Endometrial microvascular endothelial cells (primary cell): ENCODE measurements around the gene SRBD1. TPM values are rescaled to one million over a fixed set of nuclear protein-coding genes. Genes with fewer than 3 reads are reported as not detected.
"Not testable (repeated sequence)": the region's sequence is repeated elsewhere in the genome, so short reads cannot be mapped to it uniquely, and the experiment has no call there.

Source experiments
- in situ Hi-C: cut with HindIII; loops from 2 replicates; pipeline ENCODE4 v1.10.0; 2017; ENCODE audit warnings: low sequenced_read_pairs, low pct_unique_long_range_greater_than_20kb; ENCODE audit errors: inconsistent ontology term
- total RNA-seq: library from RNA; depleted of rRNA; stranded (reverse); fragments of >200 nt; gene quantifications from one replicate; pipeline ENCODE4 v1.2.3, GENCODE V29; 2015; ENCODE audit errors: inconsistent ontology term

SRBD1 gene
- total RNA-seq, 1 donor from 2014 or later: 14.8 TPM

DNA sequence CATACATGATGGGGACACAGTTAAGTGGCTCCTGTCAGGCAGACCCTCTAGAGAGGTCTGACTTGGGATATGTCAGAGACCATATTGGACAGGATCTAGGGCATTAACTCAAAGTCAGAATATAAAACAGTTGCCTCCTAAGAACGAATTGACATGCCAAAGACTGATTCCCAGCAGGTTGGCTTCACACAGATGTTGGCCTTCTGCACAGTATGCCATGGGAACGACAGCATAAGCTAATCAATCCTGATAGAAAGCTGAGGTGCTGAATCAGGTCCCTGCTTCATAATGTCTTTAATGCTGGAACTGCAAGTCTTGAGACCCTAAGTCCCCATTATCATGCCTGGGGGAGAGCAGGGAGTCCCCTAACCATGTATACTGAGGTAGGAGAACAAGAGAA, 165.1 kb downstream of the SRBD1 start:
- in situ Hi-C loops: no loop called here

DNA sequence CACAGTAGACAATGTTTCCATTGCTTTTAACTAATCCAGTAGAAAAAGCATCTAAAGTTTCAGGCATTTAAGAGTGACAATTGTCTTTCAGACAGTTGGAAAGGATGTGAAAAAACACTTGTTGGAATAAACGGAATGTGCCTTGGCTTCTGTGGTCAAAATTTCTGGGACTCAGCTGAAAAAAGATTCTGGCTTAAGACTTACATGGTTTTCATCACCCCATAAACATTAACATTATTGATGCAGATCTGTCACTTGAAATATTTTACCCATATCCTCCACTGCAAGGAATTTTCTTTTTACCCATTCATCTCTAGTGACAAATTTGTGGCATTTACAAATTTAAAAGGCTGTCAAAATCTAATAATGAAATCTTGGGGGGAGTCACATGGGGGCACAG, 166.0 kb downstream of the SRBD1 start:
- in situ Hi-C loops: no loop called here

DNA sequence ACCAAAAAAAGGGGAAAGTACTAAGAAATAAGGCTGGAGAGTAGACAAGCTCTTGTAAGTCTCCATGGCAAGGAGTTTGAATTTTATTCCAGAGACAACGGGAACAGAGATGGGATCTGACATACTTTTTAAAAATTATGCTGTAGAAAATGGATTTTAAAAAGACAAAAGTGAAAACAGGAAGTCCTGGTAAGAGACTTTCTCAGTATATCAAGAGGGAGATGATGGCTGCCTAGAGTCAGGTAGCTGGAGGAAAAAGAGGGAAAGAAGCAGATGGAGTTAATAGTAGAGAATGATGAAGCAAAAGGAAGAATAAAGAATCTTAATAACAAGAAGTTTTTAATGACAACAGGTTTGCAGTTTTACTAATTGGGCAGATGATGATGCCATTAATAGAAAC, 168.1 kb downstream of the SRBD1 start:
- in situ Hi-C loops: no loop called here

DNA sequence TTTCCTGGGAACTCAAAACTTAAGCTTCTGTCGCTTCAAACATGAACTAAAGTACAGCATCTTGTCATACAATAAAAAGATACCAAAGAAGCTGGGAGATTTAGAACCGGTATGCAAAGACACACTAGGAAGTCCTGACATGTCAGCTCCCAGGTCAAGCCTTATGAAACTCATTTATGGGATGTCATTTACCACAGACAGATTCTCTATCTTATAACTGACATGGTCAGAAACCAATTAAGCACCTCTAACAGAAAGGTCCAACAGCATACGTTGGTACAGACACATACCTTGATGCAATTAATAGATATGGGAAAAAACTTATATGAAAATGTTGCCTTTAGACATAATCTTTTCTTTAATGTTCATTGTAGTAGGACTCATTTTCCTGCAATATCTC, 169.0 kb downstream of the SRBD1 start:
- in situ Hi-C loops: no loop called here

DNA sequence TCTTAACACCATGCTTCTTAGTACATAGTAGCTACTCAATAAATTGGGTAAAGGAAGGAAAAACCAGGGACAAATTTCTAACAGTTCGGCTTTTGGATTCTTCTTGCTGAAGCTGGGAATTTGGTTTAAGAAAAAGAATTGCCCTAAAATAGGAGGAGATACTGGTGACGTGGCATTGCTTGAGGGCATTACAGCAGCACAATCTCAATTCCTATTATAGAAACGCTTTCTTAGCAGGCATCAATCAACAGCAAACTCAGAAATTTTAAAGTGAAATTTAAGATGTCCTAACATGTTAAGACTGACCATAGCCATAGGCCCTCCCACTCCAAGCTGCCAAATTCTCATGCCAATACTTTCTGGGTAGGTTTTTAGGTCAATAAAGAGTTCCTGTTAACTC, 169.5 kb downstream of the SRBD1 start:
- in situ Hi-C loops: no loop called here

DNA sequence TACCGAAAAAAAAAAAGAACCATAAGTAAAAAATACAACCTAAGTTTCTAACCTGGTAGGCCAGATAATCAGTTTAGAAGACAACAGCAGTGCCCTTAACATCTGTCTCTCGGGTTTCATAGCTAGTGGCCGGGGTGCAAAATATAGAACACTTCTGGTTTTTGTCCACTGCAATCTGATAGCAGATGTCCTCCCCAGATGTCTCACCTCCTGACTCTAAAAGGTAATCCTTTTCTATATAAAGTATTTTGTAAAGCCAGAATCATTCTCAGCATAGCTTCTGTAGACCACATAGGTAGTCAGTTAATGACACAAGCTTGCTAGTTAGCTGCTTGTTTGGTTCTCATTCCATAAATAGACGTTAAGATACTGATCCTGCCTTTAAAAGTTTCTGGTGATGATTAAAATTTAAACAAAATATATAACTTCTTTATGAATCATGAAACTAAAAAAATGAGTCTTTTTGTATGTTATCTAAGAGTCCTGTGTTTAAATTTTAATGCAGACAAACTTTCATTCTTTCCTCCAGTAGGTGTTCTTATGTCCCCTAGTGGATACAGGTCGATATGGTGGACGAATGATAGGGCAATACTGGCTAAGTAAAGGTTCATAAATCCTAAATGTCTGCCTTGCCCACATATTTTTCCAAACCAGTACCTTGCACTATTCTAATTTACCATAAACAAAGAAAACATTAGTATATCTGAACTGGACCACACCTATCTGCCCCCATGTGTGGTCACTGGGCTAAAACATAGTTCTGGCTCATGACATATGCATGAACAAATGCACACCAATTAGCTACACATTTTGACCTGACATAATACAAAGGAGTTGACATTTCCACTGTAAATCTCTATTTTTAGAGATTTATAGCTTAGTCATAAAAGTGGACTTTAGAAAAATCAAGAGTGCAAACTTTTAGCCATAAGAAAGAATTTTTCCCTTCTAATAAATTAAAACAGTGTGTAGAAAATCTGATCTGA, 171.0 kb downstream of the SRBD1 start:
- in situ Hi-C loops: no loop called here

DNA sequence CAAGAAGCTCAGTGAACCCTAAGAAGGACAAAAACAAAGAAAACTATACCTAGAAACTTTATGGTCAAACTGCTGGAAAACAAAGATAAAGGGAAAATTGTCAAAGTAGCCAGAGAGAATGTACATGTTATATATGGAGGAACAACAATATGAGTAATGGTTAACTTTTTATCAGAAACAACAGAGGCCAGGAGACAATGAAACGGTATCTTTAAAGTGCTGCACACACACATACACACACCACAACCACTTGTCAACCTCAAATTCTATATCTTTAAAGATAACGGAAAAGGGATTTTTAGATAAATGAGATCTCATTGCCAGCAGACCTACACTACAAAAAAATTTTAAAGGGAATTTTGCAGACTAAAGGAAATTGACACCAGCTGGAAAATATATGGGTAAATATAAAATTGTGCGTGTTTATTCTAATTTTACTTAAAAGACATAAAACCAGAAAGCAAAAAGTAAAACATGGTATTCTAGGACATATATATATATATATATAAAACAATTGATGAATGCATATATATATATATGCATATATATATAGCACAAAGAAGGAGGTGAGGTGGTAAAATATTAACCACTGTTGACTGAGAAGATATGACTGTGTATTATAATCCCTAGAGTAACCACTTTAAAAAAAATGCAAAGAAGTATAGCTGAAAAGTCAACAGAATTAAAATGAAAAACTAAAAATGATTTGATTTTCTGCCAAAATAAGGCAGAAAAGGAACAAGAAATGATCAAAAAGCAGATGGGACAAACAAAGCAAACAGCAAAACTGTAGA, 172.0 kb downstream of the SRBD1 start:
- in situ Hi-C loops: no loop called here

DNA sequence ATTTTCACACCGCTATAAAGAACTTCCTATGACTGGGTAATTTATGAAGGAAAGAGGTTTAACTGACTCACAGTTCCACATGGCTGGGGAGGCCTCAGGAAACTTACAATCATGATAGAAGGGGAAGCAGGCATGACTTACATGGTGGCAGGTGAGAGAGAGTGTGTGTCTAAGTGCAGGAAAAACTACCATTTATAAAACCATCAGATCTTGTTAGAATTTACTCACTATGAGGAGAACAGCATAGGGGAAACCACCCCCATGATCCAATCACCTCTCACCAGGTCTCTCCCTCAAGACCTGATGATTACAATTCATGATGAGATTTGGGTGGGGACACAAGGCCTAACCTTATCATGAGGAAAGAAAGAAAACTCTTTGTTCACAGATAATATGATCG, 174.6 kb downstream of the SRBD1 start:
- in situ Hi-C loops: no loop called here

DNA sequence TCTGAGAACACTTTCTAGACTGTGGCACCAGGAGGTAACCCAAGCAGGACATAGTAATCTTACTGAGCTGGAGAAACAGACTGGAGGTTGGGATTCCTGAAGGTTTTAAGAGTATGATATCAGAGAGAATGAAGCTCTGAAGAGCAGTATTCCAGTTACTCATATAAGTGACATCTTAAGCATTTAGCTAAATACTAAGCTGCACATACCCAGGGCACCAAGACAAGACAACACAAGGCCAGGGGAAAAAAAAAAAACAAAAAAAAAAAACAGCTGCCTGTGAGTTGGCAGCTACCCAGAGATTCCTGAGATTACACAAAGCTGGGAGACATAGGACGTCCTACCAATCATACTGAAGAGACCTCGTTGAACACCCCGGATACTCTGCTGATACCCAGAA, 175.8 kb downstream of the SRBD1 start:
- in situ Hi-C loops: no loop called here

DNA sequence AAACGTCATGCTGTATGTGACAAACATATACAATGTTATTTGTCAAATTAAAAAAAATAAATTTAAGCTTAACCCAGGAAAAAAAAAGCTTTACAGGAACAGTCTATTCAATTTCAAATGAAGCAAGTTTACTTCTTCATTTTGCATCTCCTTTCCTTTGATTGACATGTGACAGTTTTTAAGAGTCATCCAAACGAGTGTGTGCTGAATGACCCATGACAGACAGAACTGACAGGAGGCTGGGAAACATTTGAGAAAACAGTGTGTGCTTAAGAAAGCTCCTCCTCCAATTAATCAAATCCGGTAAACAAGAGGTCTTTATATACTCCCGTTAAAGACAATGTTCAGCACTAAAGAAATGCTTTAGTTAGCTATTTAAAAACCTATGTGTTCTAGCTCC, 177.7 kb downstream of the SRBD1 start:
- in situ Hi-C loops: no loop called here

DNA sequence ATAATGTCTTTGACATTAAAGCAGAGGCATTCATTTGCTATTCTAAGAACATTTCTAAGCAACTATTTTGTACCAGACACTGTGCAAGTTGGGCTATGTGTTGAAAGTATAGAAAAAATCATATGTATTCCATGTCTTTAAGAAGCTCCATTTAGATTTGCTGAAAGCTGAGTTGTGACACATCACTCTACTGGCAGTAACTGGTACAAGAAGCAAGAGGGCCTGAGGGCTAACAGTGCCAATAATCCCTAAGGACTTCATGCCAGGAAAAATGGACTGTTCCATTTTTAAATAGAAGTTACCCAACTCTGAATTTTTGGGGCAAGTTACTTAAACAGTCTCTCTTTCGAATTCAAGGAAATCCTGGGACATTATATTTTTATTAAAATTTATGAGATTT, 178.7 kb downstream of the SRBD1 start:
- in situ Hi-C loops: no loop called here

DNA sequence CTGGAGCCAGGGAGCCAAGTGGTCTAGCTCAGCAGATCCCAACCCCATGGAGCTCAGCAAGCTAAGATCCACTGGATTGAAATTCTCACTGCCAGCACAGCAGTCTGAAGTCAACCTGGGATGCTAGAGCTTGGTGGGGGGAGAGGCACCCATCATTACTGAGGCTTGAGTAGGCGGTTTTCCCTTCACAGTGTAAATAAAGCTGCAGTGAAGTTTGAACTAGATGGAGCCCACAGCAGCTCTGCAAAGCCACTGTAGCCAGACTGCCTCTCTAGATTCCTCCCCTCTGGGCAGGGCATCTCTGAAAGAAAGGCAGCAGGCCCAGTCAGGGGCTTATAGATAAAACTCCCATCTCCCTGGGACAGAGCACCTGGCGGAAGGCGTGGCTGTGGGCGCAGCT, 185.0 kb downstream of the SRBD1 start:
- in situ Hi-C loops: not testable (repeated sequence)

DNA sequence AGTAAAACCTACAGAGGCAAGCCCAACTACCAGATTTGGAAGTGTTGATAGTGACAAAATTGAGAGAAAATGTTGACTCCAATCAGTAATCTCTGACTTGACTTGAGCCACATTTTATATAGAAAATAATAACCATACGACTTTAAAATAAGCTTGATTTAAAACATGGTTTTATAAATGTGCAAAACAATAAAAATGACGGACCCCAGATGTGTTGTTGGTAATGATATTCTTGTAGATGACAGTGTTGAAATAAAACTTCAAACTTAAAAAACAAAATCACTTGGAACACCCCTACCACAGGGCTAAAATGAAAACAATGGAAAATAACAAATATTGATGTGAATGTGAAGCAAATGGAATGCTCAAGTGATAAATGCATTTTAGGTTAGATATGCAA, 188.1 kb downstream of the SRBD1 start:
- in situ Hi-C loops: no loop called here

DNA sequence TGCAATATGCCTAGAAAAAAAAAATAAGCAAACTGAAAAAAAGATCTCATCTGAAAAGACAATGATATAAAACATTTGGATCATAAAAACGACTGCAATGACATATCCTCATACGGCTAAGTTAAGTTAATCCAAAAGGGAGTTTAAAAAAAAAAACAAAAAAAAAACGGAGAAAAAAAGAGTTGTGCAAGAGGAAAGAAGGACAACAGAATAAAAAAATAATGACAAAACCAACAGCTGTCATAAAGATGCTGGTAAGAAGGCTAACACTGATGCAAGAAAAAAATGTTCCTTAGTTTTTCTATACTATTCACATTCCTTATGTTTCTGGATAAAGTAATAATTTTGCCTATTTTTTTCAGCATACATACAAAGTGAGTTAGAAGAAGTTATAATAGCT, 192.5 kb downstream of the SRBD1 start:
- in situ Hi-C loops: no loop called here

DNA sequence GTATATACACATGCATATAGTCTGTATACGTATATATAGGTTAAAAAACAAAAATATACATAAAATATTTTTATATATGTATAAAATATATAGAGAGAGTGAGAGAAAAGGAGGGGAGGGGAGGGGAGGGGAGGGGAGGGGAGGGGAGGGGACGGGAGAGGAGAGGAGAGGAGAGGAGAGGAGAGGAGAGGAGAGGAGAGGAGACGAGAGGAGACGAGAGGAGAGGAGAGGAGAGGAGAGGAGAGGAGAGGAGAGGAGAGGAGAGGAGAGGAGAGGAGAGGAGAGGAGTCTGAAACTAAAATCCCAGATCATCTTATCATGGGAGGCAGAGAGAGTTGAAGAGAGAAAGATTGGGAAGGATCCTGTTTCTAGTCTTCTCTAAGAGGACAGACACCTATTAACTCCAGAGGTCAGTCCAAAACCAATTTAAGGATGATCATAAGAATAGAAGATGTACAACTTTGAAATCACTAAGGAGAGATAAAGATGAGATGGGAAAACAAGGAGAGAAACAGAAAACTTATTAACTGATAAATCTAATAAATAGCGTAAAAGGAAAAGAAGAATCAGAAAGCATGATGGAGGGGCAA, 195.4 kb downstream of the SRBD1 start:
- in situ Hi-C loops: no loop called here

DNA sequence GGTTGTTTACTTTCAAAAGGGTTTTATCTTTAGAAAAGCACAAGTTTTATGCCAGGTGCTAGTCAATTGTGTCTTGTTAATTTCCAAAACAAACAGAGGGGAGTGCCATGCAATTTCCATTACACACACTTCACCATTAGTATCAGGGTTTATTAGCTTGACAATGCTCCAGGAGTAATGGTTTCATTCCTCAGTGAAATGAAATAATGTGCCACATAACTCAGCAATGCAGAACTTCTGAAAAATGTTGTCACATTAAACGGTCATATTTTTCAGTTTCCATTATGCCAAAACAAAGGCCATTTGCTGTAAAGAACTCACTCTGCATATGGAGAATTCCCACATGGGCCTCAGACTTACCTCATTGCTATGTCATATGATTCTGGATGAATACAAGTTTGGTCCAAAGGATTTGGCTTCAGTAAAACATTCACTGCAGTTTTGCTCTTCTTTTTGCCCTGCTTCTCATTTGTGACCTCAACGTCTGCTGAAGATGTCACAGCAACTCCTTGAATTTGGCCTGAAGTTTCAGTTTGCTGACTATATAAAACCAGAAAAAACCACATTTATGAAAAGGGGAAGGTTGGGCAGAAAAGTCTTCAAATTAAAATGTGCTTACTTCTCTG, 198.2 kb downstream of the SRBD1 start:
- in situ Hi-C loops: no loop called here

DNA sequence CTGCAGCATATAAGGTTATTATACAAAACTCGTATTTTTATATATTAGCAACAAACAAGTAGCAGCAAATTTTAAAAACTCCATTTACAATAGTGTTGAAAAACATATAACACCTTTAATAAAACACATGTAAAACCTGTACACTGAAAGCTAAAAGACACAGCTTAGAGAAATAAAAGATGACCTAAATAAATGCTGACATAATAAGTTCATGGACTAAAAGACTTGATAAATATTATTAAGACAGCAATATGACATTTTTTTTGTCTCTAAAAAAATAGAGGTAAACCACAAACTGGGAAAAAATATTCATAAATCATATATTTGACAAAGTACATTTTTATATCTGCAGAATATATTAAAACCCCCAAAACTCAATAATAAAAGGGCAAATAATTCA, 201.4 kb downstream of the SRBD1 start:
- in situ Hi-C loops: no loop called here

DNA sequence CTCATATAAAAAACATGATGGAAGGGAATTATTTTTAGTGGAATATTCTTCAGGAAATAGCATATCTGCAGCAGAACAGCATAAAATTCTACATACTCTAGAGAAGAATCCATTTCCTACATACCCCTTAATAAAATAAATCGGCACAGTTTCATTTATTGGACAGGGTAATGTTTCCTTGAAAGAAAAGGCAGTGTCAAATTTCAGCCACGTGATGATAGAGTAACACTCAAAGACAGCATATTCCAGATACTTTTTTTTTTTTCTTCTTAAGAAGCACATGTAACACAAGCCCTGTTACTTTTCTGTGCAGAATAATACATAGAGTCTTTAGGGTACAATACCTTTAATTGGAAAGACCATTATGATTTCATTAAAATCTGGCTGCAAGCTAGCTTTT, 204.4 kb downstream of the SRBD1 start:
- in situ Hi-C loops: no loop called here

DNA sequence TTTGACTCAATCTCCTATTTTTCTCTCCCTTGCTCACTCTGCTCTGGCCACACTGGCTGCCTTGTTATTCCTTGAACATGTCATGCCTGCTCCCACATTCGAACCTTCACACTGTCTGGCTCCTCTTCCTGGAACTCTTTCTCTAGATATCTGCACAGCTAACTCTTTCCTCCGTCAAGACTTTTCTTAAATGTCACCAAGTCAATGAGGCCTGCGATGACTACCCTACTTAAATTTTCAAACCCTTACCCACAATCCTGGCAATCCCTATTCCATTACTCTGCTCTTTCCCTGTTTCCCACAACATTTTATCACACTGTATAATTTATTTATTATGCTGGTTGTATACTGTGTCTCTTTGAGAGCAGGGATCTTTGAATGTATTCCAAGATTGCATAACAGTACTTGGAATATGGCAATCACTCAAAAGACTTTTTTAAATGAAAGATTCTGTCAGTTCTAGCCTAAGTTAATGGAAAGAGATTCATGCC, 206.2 kb downstream of the SRBD1 start:
- in situ Hi-C loops: no loop called here
